CD4-positive, CD25-positive, alpha-beta regulatory T cell (primary cell): ENCODE measurements around the gene IL4. TPM values are rescaled to one million over a fixed set of nuclear protein-coding genes. Genes with fewer than 3 reads are reported as not detected.

Source experiments
- ATAC-seq, 2 donors: fragments of 150-1000 bp; cut with Tn5 transposase; one replicate each; pipeline ENCODE4 v1.10.0; 2021; ENCODE audit warnings: low read depth in 2 of 2, moderate number of reproducible peaks in 2 of 2, moderate library complexity in 1 of 2
- DNase-seq, 3 donors: peaks; one replicate each; pipeline versions ENCODE4 v3.0.0 to v3.0.0-alpha.2; 2012 to 2022; ENCODE audit warnings: mixed read lengths in 1 of 3
- H3K27ac ChIP-seq: one replicate; pipeline ENCODE4 v1.7.0; 2013; ENCODE audit warnings: mild to moderate bottlenecking, low read length; ENCODE audit not compliant: insufficient read depth, poor library complexity, severe bottlenecking
- H3K27me3 ChIP-seq: one replicate; pipeline ENCODE4 v1.7.0; 2013; ENCODE audit warnings: low read length; ENCODE audit not compliant: control insufficient read depth, insufficient read depth
- H3K36me3 ChIP-seq: one replicate; pipeline ENCODE4 v1.7.0; 2013; ENCODE audit warnings: mild to moderate bottlenecking, low read length, moderate library complexity; ENCODE audit not compliant: control insufficient read depth, insufficient read depth
- H3K4me1 ChIP-seq: 2 replicates; pipeline ENCODE4 v1.7.0; 2013; ENCODE audit warnings: mild to moderate bottlenecking, low read length; ENCODE audit not compliant: insufficient read depth, control insufficient read depth, poor library complexity, severe bottlenecking
- H3K4me3 ChIP-seq: one replicate; pipeline ENCODE4 v1.7.0; 2013; ENCODE audit warnings: low read depth, mild to moderate bottlenecking, low read length, moderate library complexity
- H3K9me3 ChIP-seq, 2 experiments: 1 replicate in 1 of 2; 2 replicates in 1 of 2; pipeline ENCODE4 v1.7.0; 2013; ENCODE audit warnings: low read length in 2 of 2, mild to moderate bottlenecking in 1 of 2, moderate library complexity in 1 of 2; ENCODE audit not compliant: control insufficient read depth in 2 of 2
- H3K27ac Mint-ChIP-seq, 3 donors: one replicate each; pipeline ENCODE4 v1.8.0; 2020 to 2022; ENCODE audit warnings: mild to moderate bottlenecking in 3 of 3, mixed read lengths in 3 of 3, moderate library complexity in 2 of 3
- H3K27me3 Mint-ChIP-seq: one replicate; pipeline ENCODE4 v1.8.0; 2022; ENCODE audit warnings: mild to moderate bottlenecking, mixed read lengths
- H3K36me3 Mint-ChIP-seq: one replicate; pipeline ENCODE4 v1.8.0; 2020; ENCODE audit warnings: mixed read lengths
- H3K4me1 Mint-ChIP-seq, 4 donors: one replicate each; pipeline ENCODE4 v1.8.0; 2020 to 2022; ENCODE audit warnings: mixed read lengths in 4 of 4, mild to moderate bottlenecking in 1 of 4
- H3K4me3 Mint-ChIP-seq, 4 donors: one replicate each; pipeline ENCODE4 v1.8.0; 2020 to 2022; ENCODE audit warnings: mild to moderate bottlenecking in 4 of 4, mixed read lengths in 4 of 4, moderate library complexity in 3 of 4
- H3K9me3 Mint-ChIP-seq, 7 donors: one replicate each; pipeline ENCODE4 v1.8.0; 2020 to 2022; ENCODE audit warnings: mixed read lengths in 7 of 7, mild to moderate bottlenecking in 3 of 7, moderate library complexity in 2 of 7
- polyA plus RNA-seq, 4 donors: library from polyadenylated mRNA; unstranded; fragments of 300-500 nt; fragmentation: Illumina TruSeq; gene quantifications; one replicate each; pipeline ENCODE4 v1.2.3, GENCODE V29; 2021
- total RNA-seq: library from RNA; stranded (reverse); gene quantifications from one replicate; pipeline ENCODE4 v1.2.3, GENCODE V29; 2022

The IL4 gene
- total and polyA plus RNA-seq, 5 donors from 2014 or later = 1.6 to 2.1 TPM; not detected in 3

- peaks cover 54% of the 10 kb centered on the region for H3K36me3 Mint-ChIP-seq
- H3K27me3 Mint-ChIP-seq = no peaks in the 10 kb centered on the region
- no peaks in the 10 kb centered on the region for H3K27me3 ChIP-seq
- no peaks in the 10 kb centered on the region for H3K9me3 Mint-ChIP-seq
- no peak overlapping the region for H3K4me3 Mint-ChIP-seq
- no peak overlapping the region for H3K27ac Mint-ChIP-seq
- DNase-seq (peak in 1 of 3 donors; percentile 27), ATAC-seq (no peak)
- H3K4me3 ChIP-seq = no peak overlapping the region
- H3K27ac ChIP-seq = no peak overlapping the region
- H3K9me3 ChIP-seq = no peaks in the 10 kb centered on the region
- peaks cover 59% of the 10 kb centered on the region for H3K36me3 ChIP-seq
- H3K4me1 ChIP-seq = peaks cover 9% of the 10 kb centered on the region
- peaks cover 8 to 15% (median 12%) of the 10 kb centered on the region in 4 donors for H3K4me1 Mint-ChIP-seq
These were observed 34.1 kb upstream of the IL4 start for GRCh38 chr5:132639706-132640130.

DNA sequence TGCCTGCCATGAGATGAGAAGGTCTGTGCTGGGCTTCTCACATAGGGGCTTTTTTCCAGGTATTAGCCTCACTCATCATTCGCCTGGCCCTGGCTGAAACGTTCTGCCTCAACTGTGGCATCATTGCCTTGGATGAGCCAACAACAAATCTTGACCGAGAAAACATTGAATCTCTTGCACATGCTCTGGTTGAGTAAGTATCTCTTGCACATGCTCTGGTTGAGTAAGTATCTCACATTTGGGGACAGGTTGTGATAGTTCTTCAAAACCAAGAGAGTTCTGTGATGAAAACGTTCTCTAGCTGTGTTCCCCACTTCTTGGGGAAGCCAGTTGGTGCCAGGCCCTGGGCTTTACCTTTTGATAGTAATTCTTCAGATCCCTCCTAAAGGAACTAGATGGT lies 33.2 kb upstream of the IL4 start:
- Mint-ChIP-seq H3K4me1 (peaks cover 3 to 14% (median 10%) of the 10 kb centered on the region in 4 donors), H3K27ac (no peak overlapping the region)

DNA sequence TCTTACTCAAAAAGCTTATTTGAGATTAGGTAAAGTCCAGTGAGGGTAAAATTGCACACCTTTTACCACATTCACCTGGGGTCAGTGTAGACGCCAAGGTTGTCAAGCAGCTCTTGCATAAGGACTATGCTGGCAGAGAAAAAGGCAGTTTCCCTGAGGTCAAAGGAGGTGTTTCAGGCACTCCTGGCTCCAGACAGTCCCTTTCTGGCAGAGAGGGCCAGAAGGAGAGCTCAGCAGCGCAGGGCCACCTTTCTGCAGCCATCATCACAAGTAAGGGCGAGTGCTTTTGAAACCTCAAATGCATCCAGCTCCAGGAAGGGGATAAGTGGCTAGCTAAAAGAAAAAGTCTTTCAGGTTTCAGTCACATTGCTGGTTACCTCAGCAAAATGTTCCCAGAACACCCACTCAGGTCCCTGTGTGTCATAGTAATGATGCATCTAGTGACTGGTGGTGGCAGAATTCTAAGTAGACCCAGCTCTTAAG lies 32.5 kb upstream of the IL4 start:
- DNase-seq (no peak), ATAC-seq (no peak)
- H3K4me1 ChIP-seq = no peaks in the 10 kb centered on the region
- no peaks in the 10 kb centered on the region for H3K9me3 ChIP-seq
- H3K27ac Mint-ChIP-seq = no peak overlapping the region
- H3K4me1 Mint-ChIP-seq = peaks cover 0 to 10% (median 4%) of the 10 kb centered on the region in 4 donors
- H3K9me3 Mint-ChIP-seq = no peaks in the 10 kb centered on the region
- no peak overlapping the region for H3K27ac ChIP-seq
- H3K27me3 Mint-ChIP-seq = no peaks in the 10 kb centered on the region
- H3K36me3 ChIP-seq = peaks cover 59% of the 10 kb centered on the region
- peaks cover 54% of the 10 kb centered on the region for H3K36me3 Mint-ChIP-seq
- no peak overlapping the region for H3K4me3 ChIP-seq
- H3K4me3 Mint-ChIP-seq = no peak overlapping the region
- no peaks in the 10 kb centered on the region for H3K27me3 ChIP-seq

More for the DNA sequence above, 33.2 kb upstream of the IL4 start:
- peaks cover 59% of the 10 kb centered on the region for H3K36me3 ChIP-seq
- H3K27me3 ChIP-seq = no peaks in the 10 kb centered on the region
- H3K4me1 ChIP-seq = peaks cover 5% of the 10 kb centered on the region
- Mint-ChIP-seq H3K9me3 (no peaks in the 10 kb centered on the region), H3K4me3 (no peak overlapping the region), H3K36me3 (peaks cover 55% of the 10 kb centered on the region), H3K27me3 (no peaks in the 10 kb centered on the region)
- no peak for DNase-seq
- H3K27ac ChIP-seq = no peak overlapping the region
- no peaks in the 10 kb centered on the region for H3K9me3 ChIP-seq
- no peak for ATAC-seq
- H3K4me3 ChIP-seq = no peak overlapping the region

DNA sequence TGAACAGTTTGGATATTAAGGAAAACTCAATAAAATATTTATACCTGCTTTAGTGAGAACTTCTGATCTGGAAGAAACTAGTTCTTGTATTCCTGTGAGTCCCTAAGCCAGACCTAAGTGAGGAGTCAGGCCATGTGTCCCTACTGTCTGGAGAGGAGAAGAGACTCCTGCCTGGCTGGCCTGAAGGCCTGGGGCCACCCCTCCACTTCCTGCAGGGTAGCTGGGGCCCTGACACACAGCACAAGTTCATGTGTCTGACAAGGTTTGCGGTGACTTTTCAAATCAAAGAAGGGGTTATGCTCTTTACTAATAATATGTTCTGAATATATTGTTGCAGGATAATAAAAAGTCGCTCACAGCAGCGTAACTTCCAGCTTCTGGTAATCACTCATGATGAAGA lies 31.9 kb upstream of the IL4 start:
- Histone ChIP-seq H3K27ac (no peak overlapping the region), H3K36me3 (peaks cover 59% of the 10 kb centered on the region), H3K27me3 (no peaks in the 10 kb centered on the region), H3K4me1 (no peaks in the 10 kb centered on the region), H3K9me3 (no peaks in the 10 kb centered on the region), H3K4me3 (no peak overlapping the region)
- ATAC-seq (no peak), DNase-seq (no peak)
- Mint-ChIP-seq H3K36me3 (peaks cover 54% of the 10 kb centered on the region), H3K4me3 (no peak overlapping the region), H3K27ac (peak overlapping the region in 1 of 3 donors; percentile 20), H3K9me3 (no peaks in the 10 kb centered on the region), H3K4me1 (peaks cover 0 to 9% (median 4%) of the 10 kb centered on the region in 4 donors), H3K27me3 (no peaks in the 10 kb centered on the region)

GRCh38 chr5:132644177-132644576 lies 29.6 kb upstream of the IL4 start:
- Mint-ChIP-seq H3K4me3 (no peak overlapping the region), H3K36me3 (peaks cover 39% of the 10 kb centered on the region)

GRCh38 chr5:132646583-132647266 lies 27.1 kb upstream of the IL4 start:
- no peak overlapping the region for H3K27ac ChIP-seq
- Mint-ChIP-seq H3K4me3 (no peak overlapping the region), H3K27ac (no peak overlapping the region), H3K27me3 (peaks cover 18% of the 10 kb centered on the region), H3K9me3 (peaks cover 0 to 19% (median 5%) of the 10 kb centered on the region in 7 donors), H3K4me1 (no peaks in the 10 kb centered on the region), H3K36me3 (peaks cover 27% of the 10 kb centered on the region)
- no peaks in the 10 kb centered on the region for H3K27me3 ChIP-seq
- DNase-seq (no peak), ATAC-seq (no peak)
- H3K36me3 ChIP-seq = peaks cover 17% of the 10 kb centered on the region
- no peak overlapping the region for H3K4me3 ChIP-seq
- H3K4me1 ChIP-seq = no peaks in the 10 kb centered on the region
- H3K9me3 ChIP-seq = peaks cover 11 to 14% of the 10 kb centered on the region in 2 experiments

More at GRCh38 chr5:132644177-132644576, 29.6 kb upstream of the IL4 start:
- H3K36me3 ChIP-seq = peaks cover 41% of the 10 kb centered on the region
- H3K9me3 Mint-ChIP-seq = peaks cover 0 to 16% (median 3%) of the 10 kb centered on the region in 7 donors
- no peaks in the 10 kb centered on the region for H3K27me3 ChIP-seq
- DNase-seq = no peak
- peaks cover 0 to 2% (median 0%) of the 10 kb centered on the region in 4 donors for H3K4me1 Mint-ChIP-seq
- no peak for ATAC-seq
- no peaks in the 10 kb centered on the region for H3K4me1 ChIP-seq
- no peak overlapping the region for H3K4me3 ChIP-seq
- peaks cover 11 to 14% of the 10 kb centered on the region in 2 experiments for H3K9me3 ChIP-seq
- no peak overlapping the region for H3K27ac Mint-ChIP-seq
- peaks cover 7% of the 10 kb centered on the region for H3K27me3 Mint-ChIP-seq
- no peak overlapping the region for H3K27ac ChIP-seq

- Mint-ChIP-seq H3K36me3 (peaks cover 21% of the 10 kb centered on the region), H3K27me3 (peaks cover 25% of the 10 kb centered on the region), H3K27ac (no peak overlapping the region), H3K4me1 (no peaks in the 10 kb centered on the region), H3K4me3 (no peak overlapping the region), H3K9me3 (peaks cover 0 to 23% (median 5%) of the 10 kb centered on the region in 7 donors)
- Histone ChIP-seq H3K27me3 (no peaks in the 10 kb centered on the region), H3K36me3 (peaks cover 9% of the 10 kb centered on the region), H3K9me3 (peaks cover 11 to 14% of the 10 kb centered on the region in 2 experiments), H3K4me3 (no peak overlapping the region), H3K4me1 (no peaks in the 10 kb centered on the region), H3K27ac (no peak overlapping the region)
- DNase-seq = no peak
- ATAC-seq = no peak
These were observed 26.3 kb upstream of the IL4 start for GRCh38 chr5:132647473-132647872.

- ATAC-seq = no peak
- peaks cover 1% of the 10 kb centered on the region for H3K27me3 ChIP-seq
- H3K27ac ChIP-seq = no peak overlapping the region
- H3K4me1 Mint-ChIP-seq = no peaks in the 10 kb centered on the region
- peaks cover under 1% of the 10 kb centered on the region for H3K36me3 ChIP-seq
- peaks cover 12% of the 10 kb centered on the region for H3K36me3 Mint-ChIP-seq
- H3K4me3 Mint-ChIP-seq = no peak overlapping the region
- H3K4me1 ChIP-seq = no peaks in the 10 kb centered on the region
- peaks cover 11 to 14% of the 10 kb centered on the region in 2 experiments for H3K9me3 ChIP-seq
- no peak overlapping the region for H3K27ac Mint-ChIP-seq
- peaks cover 0 to 23% (median 5%) of the 10 kb centered on the region in 7 donors for H3K9me3 Mint-ChIP-seq
- no peak overlapping the region for H3K4me3 ChIP-seq
- H3K27me3 Mint-ChIP-seq = peaks cover 29% of the 10 kb centered on the region
- DNase-seq = no peak
These were observed 25.4 kb upstream of the IL4 start for GRCh38 chr5:132648355-132648754.
